ENCODE measurements around the gene ABCB10.

GRCh38 chr1:229495782-229496181 lies 62.7 kb downstream of the ABCB10 start:
- no peak for TF ChIP-seq CTCF (conservative IDR thresholded peaks at IDR 0.05; ENCODE audit: low read length)
- no peak for TF ChIP-seq EZH2phosphoT487 (IDR thresholded peaks at IDR 0.05; ENCODE audit: borderline replicate concordance, low read depth, low read length)

All from OCI-LY7 (cell line).